GM12878 (cell line): Measurements from ENCODE around the gene SRPX2.

Experiments
- ATF2 ChIP-seq: IDR thresholded peaks from 2 replicates; pipeline ENCODE4 v1.6.1; 2012; ENCODE audit warnings: low read length, inconsistent platforms
- CHD2 ChIP-seq: IDR thresholded peaks from 2 replicates; pipeline ENCODE4 v1.6.1; 2011; ENCODE audit warnings: low read depth, low read length, improper control_type of control experiment, borderline replicate concordance
- MYB ChIP-seq: fragments of 150-350 bp; IDR thresholded peaks from 2 replicates; pipeline ENCODE4 v1.6.1; 2014; ENCODE audit warnings: mild to moderate bottlenecking, low read depth, low read length, borderline replicate concordance
- NR2C2 ChIP-seq: IDR thresholded peaks from 2 replicates; pipeline ENCODE4 v1.6.1; 2011; ENCODE audit warnings: borderline replicate concordance, low read depth; ENCODE audit not compliant: control insufficient read depth, insufficient read length
- RAD21 ChIP-seq: IDR thresholded peaks from 2 replicates; pipeline ENCODE4 v1.6.1; 2011; ENCODE audit warnings: mild to moderate bottlenecking, low read depth, low read length, moderate library complexity; ENCODE audit not compliant: insufficient read depth
- SIN3A ChIP-seq: IDR thresholded peaks from 2 replicates; pipeline ENCODE4 v1.6.1; 2012; ENCODE audit warnings: low read depth, low read length, improper control_type of control experiment
- ZBTB11 ChIP-seq: fragments of 450-650 bp; formaldehyde crosslinking; IDR thresholded peaks from 2 replicates; pipeline ENCODE4 v1.5.0; 2022; ENCODE audit warnings: mild to moderate bottlenecking, missing genetic modification characterization
- ZNF384 ChIP-seq: IDR thresholded peaks from 2 replicates; pipeline ENCODE4 v1.6.1; 2012; ENCODE audit warnings: low read depth, mild to moderate bottlenecking, low read length, improper control_type of control experiment, borderline replicate concordance
- TF ChIP-seq, protein P1 (sequence below): IDR thresholded peaks from 2 replicates; pipeline ENCODE4 v1.6.1; 2012; ENCODE audit warnings: mild to moderate bottlenecking, low read depth, low read length

DNA sequence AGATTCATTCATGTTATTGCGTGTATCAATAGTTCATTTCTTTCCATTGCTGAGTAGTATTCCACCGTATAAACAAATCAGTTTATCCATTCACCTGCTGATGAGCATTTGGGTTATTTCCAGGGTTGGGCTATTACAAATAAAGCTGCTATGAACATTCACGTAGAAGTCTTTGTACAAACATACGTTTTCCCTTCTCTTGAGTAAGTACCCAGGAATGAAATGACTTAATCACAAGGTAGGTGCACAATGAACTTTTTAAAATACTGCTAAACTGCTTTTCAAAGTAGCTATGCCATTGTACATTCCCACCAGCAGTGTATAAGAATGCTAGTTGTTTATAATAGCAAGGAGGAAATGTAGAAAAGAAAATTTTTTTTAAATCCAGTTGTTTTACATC lies 52.0 kb downstream of the SRPX2 start:
- TF ChIP-seq ATF2 (no peak), SIN3A (no peak), CHD2 (no peak), MYB (no peak), ZBTB11 (CRISPR knock-in tag) (no peak), NR2C2 (no peak), ZNF384 (no peak), RAD21 (no peak)
- TF ChIP-seq, protein P1, sequence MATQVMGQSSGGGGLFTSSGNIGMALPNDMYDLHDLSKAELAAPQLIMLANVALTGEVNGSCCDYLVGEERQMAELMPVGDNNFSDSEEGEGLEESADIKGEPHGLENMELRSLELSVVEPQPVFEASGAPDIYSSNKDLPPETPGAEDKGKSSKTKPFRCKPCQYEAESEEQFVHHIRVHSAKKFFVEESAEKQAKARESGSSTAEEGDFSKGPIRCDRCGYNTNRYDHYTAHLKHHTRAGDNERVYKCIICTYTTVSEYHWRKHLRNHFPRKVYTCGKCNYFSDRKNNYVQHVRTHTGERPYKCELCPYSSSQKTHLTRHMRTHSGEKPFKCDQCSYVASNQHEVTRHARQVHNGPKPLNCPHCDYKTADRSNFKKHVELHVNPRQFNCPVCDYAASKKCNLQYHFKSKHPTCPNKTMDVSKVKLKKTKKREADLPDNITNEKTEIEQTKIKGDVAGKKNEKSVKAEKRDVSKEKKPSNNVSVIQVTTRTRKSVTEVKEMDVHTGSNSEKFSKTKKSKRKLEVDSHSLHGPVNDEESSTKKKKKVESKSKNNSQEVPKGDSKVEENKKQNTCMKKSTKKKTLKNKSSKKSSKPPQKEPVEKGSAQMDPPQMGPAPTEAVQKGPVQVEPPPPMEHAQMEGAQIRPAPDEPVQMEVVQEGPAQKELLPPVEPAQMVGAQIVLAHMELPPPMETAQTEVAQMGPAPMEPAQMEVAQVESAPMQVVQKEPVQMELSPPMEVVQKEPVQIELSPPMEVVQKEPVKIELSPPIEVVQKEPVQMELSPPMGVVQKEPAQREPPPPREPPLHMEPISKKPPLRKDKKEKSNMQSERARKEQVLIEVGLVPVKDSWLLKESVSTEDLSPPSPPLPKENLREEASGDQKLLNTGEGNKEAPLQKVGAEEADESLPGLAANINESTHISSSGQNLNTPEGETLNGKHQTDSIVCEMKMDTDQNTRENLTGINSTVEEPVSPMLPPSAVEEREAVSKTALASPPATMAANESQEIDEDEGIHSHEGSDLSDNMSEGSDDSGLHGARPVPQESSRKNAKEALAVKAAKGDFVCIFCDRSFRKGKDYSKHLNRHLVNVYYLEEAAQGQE, result no peak
